HFFc6 (cell line): ENCODE measurements around the gene ZBTB7A. TPM values are rescaled to one million over a fixed set of nuclear protein-coding genes. Genes with fewer than 3 reads are reported as not detected.

Experiments
- DNase-seq: peaks from one replicate; pipeline ENCODE4 v3.0.0-alpha.2; 2018
- H3K27ac Mint-ChIP-seq: 2 replicates; pipeline ENCODE4 v1.8.0; 2020; ENCODE audit warnings: mild to moderate bottlenecking, mixed read lengths
- H3K27me3 Mint-ChIP-seq: 2 replicates; pipeline ENCODE4 v1.8.0; 2021; ENCODE audit warnings: mild to moderate bottlenecking, moderate library complexity, mixed read lengths; ENCODE audit not compliant: insufficient read depth
- H3K36me3 Mint-ChIP-seq: 2 replicates; pipeline ENCODE4 v1.8.0; 2021; ENCODE audit warnings: low read depth, mixed read lengths
- H3K4me1 Mint-ChIP-seq: 2 replicates; pipeline ENCODE4 v1.8.0; 2020; ENCODE audit warnings: low read depth, mixed read lengths
- H3K4me3 Mint-ChIP-seq: 2 replicates; pipeline ENCODE4 v1.8.0; 2020; ENCODE audit warnings: mild to moderate bottlenecking, moderate library complexity, mixed read lengths
- H3K9me3 Mint-ChIP-seq: 2 replicates; pipeline ENCODE4 v1.8.0; 2020; ENCODE audit warnings: mild to moderate bottlenecking, mixed read lengths
- total RNA-seq, 6 experiments: library from RNA; stranded (reverse); fragmentation: NEBNext Ultra II Directional; extraction: Animal tissue kit (Norgen Biotek cat#: 25700); gene quantifications; 2 replicates in 1 of 6; 3 replicates in 5 of 6; pipeline ENCODE4 v1.2.3, GENCODE V29; 2021
- TF ChIP-seq, protein P1 (sequence below): fragments of 200-600 bp; sonication (generic); IDR thresholded peaks from 2 replicates; pipeline ENCODE4 v1.5.0; 2021; ENCODE audit warnings: antibody characterized with exemption, mild to moderate bottlenecking

Gene ZBTB7A
- total RNA-seq, 6 experiments from 2014 or later, result 40.8 to 47.6 (median 43.6) TPM

GRCh38 chr19:4052993-4053422 lies 13.7 kb downstream of the ZBTB7A start:
- Mint-ChIP-seq H3K27ac (peak overlapping the region; percentile 91), H3K9me3 (peaks cover 6% of the 10 kb centered on the region), H3K4me3 (peak overlapping the region; percentile 75), H3K36me3 (peaks cover 42% of the 10 kb centered on the region), H3K27me3 (peaks cover 11% of the 10 kb centered on the region), H3K4me1 (peaks cover 46% of the 10 kb centered on the region)
- peak; percentile 32 for DNase-seq
- TF ChIP-seq, protein P1, sequence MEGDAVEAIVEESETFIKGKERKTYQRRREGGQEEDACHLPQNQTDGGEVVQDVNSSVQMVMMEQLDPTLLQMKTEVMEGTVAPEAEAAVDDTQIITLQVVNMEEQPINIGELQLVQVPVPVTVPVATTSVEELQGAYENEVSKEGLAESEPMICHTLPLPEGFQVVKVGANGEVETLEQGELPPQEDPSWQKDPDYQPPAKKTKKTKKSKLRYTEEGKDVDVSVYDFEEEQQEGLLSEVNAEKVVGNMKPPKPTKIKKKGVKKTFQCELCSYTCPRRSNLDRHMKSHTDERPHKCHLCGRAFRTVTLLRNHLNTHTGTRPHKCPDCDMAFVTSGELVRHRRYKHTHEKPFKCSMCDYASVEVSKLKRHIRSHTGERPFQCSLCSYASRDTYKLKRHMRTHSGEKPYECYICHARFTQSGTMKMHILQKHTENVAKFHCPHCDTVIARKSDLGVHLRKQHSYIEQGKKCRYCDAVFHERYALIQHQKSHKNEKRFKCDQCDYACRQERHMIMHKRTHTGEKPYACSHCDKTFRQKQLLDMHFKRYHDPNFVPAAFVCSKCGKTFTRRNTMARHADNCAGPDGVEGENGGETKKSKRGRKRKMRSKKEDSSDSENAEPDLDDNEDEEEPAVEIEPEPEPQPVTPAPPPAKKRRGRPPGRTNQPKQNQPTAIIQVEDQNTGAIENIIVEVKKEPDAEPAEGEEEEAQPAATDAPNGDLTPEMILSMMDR, result no peak

DNA sequence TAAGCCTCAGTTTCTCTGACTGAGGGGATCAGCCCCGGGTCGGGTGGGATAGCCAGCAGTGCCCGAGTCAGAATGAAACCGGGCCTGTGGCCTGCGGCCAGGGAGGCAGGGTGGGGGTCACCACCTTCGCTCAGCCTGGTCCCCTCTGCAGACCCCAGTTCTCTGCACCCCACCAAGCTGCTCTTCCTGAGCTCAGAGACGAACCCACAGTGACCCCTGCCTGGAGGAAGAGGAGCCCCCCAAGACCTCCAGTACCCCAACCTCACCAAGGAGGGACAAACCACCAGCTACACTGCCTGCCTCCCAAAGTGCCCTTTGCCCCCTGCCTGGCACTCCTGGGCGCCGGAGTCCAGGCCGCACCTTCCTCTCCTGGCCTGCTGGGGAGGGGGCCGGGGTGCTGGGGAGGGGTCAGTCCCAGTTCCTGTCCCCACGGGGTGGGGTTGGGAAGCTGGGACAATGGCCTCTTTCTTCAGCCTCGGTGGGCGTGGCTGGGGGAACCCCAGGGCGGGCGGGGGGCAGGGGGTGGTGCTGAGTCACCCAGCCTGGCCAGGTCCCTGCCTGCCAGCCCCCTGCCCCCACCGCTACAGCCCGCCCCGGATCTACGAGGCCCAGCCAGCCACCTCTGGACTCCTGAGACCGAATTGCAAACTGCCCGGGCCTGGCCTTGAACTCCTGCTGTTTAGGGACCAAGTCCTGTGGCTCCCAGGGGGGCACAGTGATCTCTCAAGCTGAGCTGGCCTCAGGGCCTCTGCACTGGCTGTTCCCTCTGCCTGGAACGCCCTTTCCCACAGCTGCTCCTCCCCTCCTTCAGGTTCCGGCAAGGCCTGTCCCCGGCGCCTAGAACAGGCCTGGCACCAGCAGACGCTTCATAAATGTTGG lies 14.3 kb downstream of the ZBTB7A start:
- peaks cover 9% of the 10 kb centered on the region for H3K27me3 Mint-ChIP-seq
- DNase-seq, result peak; percentile 41
- TF ChIP-seq, protein P1, result no peak
- H3K36me3 Mint-ChIP-seq, result peaks cover 37% of the 10 kb centered on the region
- peak overlapping the region; percentile 75 for H3K4me3 Mint-ChIP-seq
- H3K9me3 Mint-ChIP-seq, result peaks cover 6% of the 10 kb centered on the region
- peaks cover 40% of the 10 kb centered on the region for H3K4me1 Mint-ChIP-seq
- peak overlapping the region; percentile 91 for H3K27ac Mint-ChIP-seq

- H3K4me3 Mint-ChIP-seq, result peak overlapping the region; percentile 63
- H3K36me3 Mint-ChIP-seq, result peaks cover 37% of the 10 kb centered on the region
- H3K4me1 Mint-ChIP-seq, result peaks cover 39% of the 10 kb centered on the region
- peaks cover 9% of the 10 kb centered on the region for H3K27me3 Mint-ChIP-seq
- DNase-seq, result peak; percentile 63
- H3K27ac Mint-ChIP-seq, result peak overlapping the region; percentile 91
- H3K9me3 Mint-ChIP-seq, result peaks cover 6% of the 10 kb centered on the region
- TF ChIP-seq, protein P1, result no peak
These were observed 15.3 kb downstream of the ZBTB7A start for GRCh38 chr19:4051175-4052101.

GRCh38 chr19:4049432-4049831 lies 17.3 kb downstream of the ZBTB7A start:
- peak overlapping the region; percentile 43; the same call in 1 of the 2 replicates for H3K27ac Mint-ChIP-seq
- TF ChIP-seq, protein P1, result no peak

GRCh38 chr19:4046946-4047683 lies 19.6 kb downstream of the ZBTB7A start:
- H3K36me3 Mint-ChIP-seq, result peaks cover 15% of the 10 kb centered on the region
- TF ChIP-seq, protein P1, result no peak

More at GRCh38 chr19:4049432-4049831, 17.3 kb downstream of the ZBTB7A start:
- Mint-ChIP-seq H3K9me3 (peaks cover 6% of the 10 kb centered on the region), H3K4me1 (peaks cover 39% of the 10 kb centered on the region), H3K27me3 (peaks cover 7% of the 10 kb centered on the region), H3K36me3 (peaks cover 28% of the 10 kb centered on the region), H3K4me3 (no peak overlapping the region; the same call in 1 of the 2 replicates)
- DNase-seq, result no peak

More at GRCh38 chr19:4046946-4047683, 19.6 kb downstream of the ZBTB7A start:
- no peak for DNase-seq
- no peak overlapping the region for H3K4me3 Mint-ChIP-seq
- H3K4me1 Mint-ChIP-seq, result peaks cover 25% of the 10 kb centered on the region
- no peaks in the 10 kb centered on the region for H3K9me3 Mint-ChIP-seq
- H3K27ac Mint-ChIP-seq, result no peak overlapping the region
- no peaks in the 10 kb centered on the region; the same call in 1 of the 2 replicates for H3K27me3 Mint-ChIP-seq
